Measurements from ENCODE around the gene CNTNAP2. TPM values are rescaled to one million over a fixed set of nuclear protein-coding genes. Genes with fewer than 3 reads are reported as not detected.

The CNTNAP2 gene
- total RNA-seq, 2 donors from 2014 or later = 0.37 TPM; not detected in 1

DNA sequence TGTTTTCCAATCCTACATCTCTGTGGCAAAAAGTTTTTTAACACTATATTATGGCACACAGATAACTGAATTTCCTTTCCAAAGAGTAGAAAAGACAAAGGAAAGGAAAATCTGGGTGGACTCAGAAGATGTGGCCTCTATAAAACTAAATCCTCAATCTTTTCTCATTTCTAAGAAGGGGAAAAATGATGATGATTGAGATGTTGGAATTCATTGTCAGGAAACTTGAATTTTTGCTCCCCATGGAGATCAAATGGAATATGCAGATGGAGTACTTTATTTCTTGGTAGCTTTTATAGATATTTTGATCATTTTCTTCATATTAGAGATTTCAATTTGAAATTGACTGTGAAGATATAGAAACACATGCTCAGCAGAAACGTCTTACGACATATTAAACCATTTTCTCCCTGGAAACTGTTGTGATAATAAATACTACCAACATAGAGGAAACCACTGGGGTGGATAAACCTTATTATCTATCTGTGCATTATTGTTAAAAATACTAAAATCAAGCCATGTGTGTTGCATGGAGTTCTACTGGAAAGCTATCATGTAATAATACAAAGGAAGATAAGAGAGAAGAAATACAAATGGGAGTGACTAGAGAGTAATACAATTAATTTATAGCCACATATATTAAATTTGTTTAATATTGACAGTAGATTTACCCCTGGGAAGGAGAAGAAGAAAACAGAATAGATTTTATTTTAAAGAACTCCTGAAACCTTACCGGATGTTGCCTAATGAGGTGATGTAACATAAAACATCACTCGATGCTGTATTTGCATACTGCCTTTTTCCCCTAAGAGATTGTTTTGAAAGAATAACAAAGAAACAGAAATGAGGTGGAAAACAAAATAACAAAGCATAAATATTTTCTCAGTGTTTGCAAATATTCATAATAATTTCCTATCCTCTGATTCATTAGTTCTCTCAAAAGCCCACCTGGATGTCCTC, 1542.7 kb downstream of the CNTNAP2 start:
- H3K27me3 Mint-ChIP-seq = no peaks in the 10 kb centered on the region
- H3K4me1 Mint-ChIP-seq = no peaks in the 10 kb centered on the region
- H3K36me3 Mint-ChIP-seq (ENCODE audit: low read depth) = no peaks in the 10 kb centered on the region
- ATAC-seq (no peak), DNase-seq (no peak)
- H3K27ac Mint-ChIP-seq = no peak overlapping the region
- no peak overlapping the region for H3K4me3 Mint-ChIP-seq
- H3K9me3 ChIP-seq (ENCODE audit: control insufficient read depth, low read length, poor library complexity, severe bottlenecking) = no peaks in the 10 kb centered on the region

DNA sequence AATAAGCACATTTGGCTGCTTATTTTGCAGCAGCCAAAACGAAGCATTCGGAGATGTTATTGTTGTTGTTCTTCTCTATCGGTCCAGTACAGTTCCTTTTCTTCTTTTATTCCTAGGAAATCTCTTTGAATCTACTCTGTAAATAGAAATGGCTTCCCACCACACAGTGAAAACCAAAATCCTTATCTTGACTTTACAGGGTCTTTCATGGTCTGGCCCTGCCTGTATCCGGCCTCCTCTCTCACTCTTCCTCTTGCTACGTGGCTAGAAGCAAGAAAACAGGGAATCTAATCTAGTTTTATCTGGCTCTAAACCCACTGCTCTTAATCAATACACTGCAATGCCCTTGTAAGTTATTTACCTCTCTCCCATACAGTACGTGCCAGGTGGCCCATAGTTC, 1547.9 kb downstream of the CNTNAP2 start:
- H3K9me3 ChIP-seq (ENCODE audit: control insufficient read depth, low read length, poor library complexity, severe bottlenecking) = no peaks in the 10 kb centered on the region
- no peak overlapping the region for H3K27ac Mint-ChIP-seq
- no peaks in the 10 kb centered on the region for H3K27me3 Mint-ChIP-seq
- ATAC-seq (no peak), DNase-seq (no peak)
- no peak overlapping the region for H3K4me3 Mint-ChIP-seq
- no peaks in the 10 kb centered on the region for H3K36me3 Mint-ChIP-seq (ENCODE audit: low read depth)
- H3K4me1 Mint-ChIP-seq = no peaks in the 10 kb centered on the region

DNA sequence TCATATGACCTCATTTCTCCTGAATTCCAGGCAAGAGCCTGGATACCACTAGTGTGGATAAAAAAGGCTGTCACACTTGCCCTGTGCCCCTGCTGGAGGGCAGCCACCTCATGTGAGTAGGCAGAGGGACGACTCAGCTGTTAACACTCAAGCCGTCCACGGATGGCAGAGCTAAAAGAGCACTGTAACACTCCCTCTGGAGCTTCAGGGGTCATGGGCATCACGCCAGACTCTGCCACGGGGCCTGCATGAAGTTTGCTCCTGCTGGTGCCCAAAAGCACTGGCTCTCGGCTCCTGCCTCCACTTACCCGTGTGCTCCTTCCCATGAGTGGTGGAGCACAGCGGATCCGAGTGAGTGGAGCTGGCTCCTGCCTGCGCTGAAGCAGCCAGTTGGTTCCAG, 1554.2 kb downstream of the CNTNAP2 start:
- no peaks in the 10 kb centered on the region for H3K4me1 Mint-ChIP-seq
- ATAC-seq (no peak), DNase-seq (no peak)
- H3K27me3 Mint-ChIP-seq = no peaks in the 10 kb centered on the region
- peaks cover 3% of the 10 kb centered on the region for H3K9me3 ChIP-seq (ENCODE audit: control insufficient read depth, low read length, poor library complexity, severe bottlenecking)
- no peaks in the 10 kb centered on the region for H3K36me3 Mint-ChIP-seq (ENCODE audit: low read depth)
- H3K4me3 Mint-ChIP-seq = no peak overlapping the region
- no peak overlapping the region for H3K27ac Mint-ChIP-seq

DNA sequence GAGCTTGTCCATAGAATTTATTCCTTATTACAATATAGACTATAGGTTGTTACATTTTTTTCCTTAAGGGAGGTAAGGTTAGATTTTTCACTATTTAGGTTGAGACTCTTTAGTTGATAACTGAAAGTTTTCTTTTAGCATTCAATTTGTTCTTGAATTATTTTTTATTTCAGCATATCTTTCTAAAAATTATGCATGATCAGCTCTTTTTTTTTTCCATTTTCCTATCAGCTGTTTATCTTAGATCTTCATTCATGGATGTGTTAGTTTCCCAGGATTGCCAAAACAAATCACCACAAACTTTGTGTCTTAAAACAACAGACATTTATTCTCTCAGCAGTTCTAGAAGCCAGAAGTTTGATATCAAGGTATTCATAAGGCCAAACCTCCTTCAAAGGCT, 1558.1 kb downstream of the CNTNAP2 start:
- H3K36me3 Mint-ChIP-seq (ENCODE audit: low read depth) = no peaks in the 10 kb centered on the region
- H3K4me1 Mint-ChIP-seq = no peaks in the 10 kb centered on the region
- ATAC-seq (no peak), DNase-seq (no peak)
- peaks cover 5% of the 10 kb centered on the region for H3K9me3 ChIP-seq (ENCODE audit: control insufficient read depth, low read length, poor library complexity, severe bottlenecking)
- H3K27ac Mint-ChIP-seq = no peak overlapping the region
- no peaks in the 10 kb centered on the region for H3K27me3 Mint-ChIP-seq
- no peak overlapping the region for H3K4me3 Mint-ChIP-seq

DNA sequence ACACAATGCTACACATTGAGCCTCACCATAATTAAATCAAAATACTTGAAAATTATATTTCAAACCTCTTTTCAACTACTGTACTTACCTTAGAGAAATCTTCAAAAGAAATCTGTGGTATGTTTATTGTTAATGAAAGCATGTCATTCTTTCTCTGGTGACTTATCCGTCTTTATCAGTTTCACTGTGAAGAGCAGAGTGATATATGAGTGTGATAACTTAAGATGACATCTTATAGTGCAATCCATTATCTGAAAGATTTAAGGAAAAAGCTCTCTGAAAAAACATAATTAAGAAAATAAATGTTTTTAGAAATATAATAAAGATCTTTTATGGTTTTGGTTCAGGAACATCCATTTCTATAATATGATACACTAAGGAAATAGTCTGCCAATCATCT, 1562.3 kb downstream of the CNTNAP2 start:
- Mint-ChIP-seq H3K4me3 (no peak overlapping the region), H3K27ac (no peak overlapping the region), H3K36me3 (ENCODE audit: low read depth) (no peaks in the 10 kb centered on the region), H3K4me1 (no peaks in the 10 kb centered on the region), H3K27me3 (no peaks in the 10 kb centered on the region)
- peaks cover 2% of the 10 kb centered on the region for H3K9me3 ChIP-seq (ENCODE audit: control insufficient read depth, low read length, poor library complexity, severe bottlenecking)
- no peak for ATAC-seq
- DNase-seq = no peak

DNA sequence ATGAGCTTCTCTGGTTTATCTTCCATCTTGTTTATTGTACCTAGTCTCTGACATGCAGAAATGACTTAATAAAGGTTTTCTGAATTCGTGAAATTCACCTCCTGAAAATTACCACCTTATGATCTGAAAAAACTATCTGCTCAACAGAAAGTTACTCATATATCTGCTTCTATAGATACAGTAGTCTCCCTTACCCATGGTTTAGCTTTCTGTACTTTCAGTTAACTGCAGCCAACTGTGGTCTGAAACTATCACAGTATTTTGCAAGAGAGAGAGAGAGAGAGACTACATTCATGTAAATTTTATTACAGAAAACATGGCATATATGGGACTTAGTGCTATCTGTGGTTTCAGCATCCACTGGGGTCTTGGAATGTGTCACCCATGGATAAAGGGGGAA, 1564.9 kb downstream of the CNTNAP2 start:
- no peak for DNase-seq
- no peaks in the 10 kb centered on the region for H3K36me3 Mint-ChIP-seq (ENCODE audit: low read depth)
- H3K27ac Mint-ChIP-seq = no peak overlapping the region
- H3K4me1 Mint-ChIP-seq = no peaks in the 10 kb centered on the region
- no peaks in the 10 kb centered on the region for H3K27me3 Mint-ChIP-seq
- no peak for ATAC-seq
- peaks cover 2% of the 10 kb centered on the region for H3K9me3 ChIP-seq (ENCODE audit: control insufficient read depth, low read length, poor library complexity, severe bottlenecking)
- no peak overlapping the region for H3K4me3 Mint-ChIP-seq

DNA sequence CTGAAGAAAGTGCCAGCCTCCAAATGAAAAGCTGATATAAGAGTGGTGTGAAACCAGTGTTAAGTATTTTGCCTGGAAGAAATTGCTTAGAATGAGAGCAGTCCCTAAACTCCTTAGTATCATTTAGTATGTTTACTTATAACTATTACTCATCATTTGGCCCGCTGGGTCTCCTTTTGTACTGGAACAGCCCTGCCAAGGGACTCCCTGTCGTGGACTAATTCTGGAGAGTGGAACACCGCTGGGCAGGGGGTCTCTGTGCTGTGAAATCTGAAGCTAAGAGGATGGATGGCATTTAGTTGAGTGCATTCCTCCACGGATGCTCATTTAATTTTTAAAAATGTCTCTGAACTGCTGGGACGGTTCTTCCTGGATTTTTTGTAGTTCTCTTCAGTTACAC, 1584.1 kb downstream of the CNTNAP2 start:
- no peaks in the 10 kb centered on the region for H3K36me3 Mint-ChIP-seq (ENCODE audit: low read depth)
- no peaks in the 10 kb centered on the region for H3K9me3 ChIP-seq (ENCODE audit: control insufficient read depth, low read length, poor library complexity, severe bottlenecking)
- no peaks in the 10 kb centered on the region for H3K27me3 Mint-ChIP-seq
- no peak overlapping the region for H3K27ac Mint-ChIP-seq
- H3K4me1 Mint-ChIP-seq = no peaks in the 10 kb centered on the region
- ATAC-seq = no peak
- no peak for DNase-seq
- no peak overlapping the region for H3K4me3 Mint-ChIP-seq

DNA sequence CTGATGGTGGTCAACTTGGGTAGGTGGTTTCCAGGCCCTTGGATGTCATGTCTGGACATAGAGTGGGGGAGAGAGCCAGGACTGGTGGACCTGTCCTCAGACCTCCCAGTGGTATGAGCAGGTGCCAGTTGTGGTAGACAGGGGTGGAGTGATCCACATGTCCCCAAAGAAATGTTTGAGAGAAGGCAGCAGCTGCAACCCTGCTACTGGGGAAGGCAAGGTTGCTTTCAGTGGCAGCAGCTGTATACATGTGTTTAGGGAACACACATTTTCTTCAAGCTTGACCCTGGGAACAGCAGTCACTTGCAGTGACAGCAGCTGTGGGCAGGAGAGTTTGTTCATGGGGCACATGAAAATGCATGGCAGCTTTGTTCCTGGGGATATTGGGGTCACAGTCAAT, 1591.3 kb downstream of the CNTNAP2 start:
- no peak overlapping the region for H3K4me3 Mint-ChIP-seq
- DNase-seq = no peak
- H3K36me3 Mint-ChIP-seq (ENCODE audit: low read depth) = no peaks in the 10 kb centered on the region
- H3K4me1 Mint-ChIP-seq = no peaks in the 10 kb centered on the region
- H3K9me3 ChIP-seq (ENCODE audit: control insufficient read depth, low read length, poor library complexity, severe bottlenecking) = no peaks in the 10 kb centered on the region
- H3K27me3 Mint-ChIP-seq = no peaks in the 10 kb centered on the region
- H3K27ac Mint-ChIP-seq = no peak overlapping the region
- no peak for ATAC-seq

DNA sequence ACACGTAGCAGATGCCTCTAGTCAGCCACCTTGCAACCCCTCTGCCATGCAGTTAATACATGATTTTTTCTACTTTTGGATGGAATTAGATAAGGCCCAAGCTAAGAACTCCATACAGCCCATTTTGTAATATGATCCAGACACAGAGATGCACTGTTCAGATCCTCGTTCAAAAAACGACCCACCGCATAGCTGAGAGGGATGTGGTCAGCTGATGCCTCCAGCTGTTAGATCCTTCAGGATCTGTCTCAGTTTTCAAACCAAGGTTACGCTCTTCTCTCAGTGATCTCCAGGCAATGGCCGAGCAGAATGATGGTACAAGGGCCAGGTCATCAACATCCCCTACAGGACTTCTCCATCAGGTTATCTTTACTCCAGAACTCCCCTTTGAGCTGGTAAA, 1592.3 kb downstream of the CNTNAP2 start:
- Mint-ChIP-seq H3K27ac (no peak overlapping the region), H3K36me3 (ENCODE audit: low read depth) (no peaks in the 10 kb centered on the region), H3K4me3 (no peak overlapping the region), H3K4me1 (no peaks in the 10 kb centered on the region), H3K27me3 (no peaks in the 10 kb centered on the region)
- ATAC-seq (no peak), DNase-seq (no peak)
- H3K9me3 ChIP-seq (ENCODE audit: control insufficient read depth, low read length, poor library complexity, severe bottlenecking) = no peaks in the 10 kb centered on the region

DNA sequence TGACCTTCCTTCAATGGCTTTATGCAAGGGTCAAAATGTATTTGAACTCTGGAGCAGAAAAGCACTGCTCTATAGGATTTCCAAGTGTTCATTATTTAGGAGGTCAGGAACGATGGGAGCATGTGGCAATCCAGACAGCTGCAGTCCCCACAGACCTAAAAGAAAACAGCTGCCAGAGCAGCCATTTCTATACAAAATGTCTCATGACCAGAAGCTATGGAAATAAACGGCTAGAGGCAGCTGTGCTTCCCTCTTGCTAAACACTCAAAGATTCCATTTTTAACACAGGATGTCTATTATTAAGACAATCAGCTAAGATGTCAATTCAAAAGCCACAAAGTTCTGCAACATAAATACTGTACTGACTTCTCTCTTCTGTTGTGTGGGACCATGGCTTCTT, 1594.8 kb downstream of the CNTNAP2 start:
- Mint-ChIP-seq H3K27me3 (no peaks in the 10 kb centered on the region), H3K27ac (no peak overlapping the region), H3K36me3 (ENCODE audit: low read depth) (no peaks in the 10 kb centered on the region), H3K4me1 (no peaks in the 10 kb centered on the region), H3K4me3 (no peak overlapping the region)
- DNase-seq (no peak), ATAC-seq (no peak)
- H3K9me3 ChIP-seq (ENCODE audit: control insufficient read depth, low read length, poor library complexity, severe bottlenecking) = no peaks in the 10 kb centered on the region

DNA sequence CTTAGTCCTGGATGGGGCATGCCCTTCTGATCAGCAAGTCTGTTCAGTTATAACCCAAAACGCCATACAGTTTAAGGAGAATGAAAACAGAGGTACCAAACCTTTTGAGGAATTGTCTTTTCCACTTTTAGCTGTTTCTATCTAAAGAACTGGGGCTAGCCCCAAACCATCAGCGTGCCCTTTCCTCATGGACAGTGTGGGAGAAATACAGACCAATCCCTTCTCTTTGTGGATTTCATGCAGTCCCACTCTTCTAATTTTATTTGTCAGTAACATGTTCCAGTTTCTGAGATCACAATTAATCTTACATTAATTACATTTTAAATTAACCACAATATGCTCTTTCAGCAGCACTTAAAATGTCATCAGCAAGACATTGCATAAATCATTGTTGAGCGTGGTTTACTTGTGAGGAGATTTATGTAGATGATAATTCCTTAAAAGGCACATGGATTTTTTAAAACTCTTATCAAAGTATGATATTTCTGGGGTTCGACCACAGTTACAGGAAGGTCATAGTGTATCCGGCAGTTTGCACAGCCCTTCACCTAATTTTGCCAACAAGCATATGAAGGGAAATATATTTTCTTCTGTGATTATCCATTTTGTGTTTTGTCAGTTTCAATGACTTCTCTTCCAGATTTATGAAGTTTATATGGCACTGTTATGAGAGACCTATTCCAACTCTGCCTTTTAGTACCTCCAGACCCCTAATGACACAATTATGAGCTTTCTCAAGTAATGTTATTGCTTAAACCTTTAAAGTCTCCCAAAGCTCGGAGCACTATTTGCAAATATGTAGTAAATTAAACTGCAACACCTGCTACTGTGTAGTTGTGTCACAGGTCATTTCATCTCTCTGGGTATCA, 1605.6 kb downstream of the CNTNAP2 start:
- Mint-ChIP-seq H3K27ac (no peak overlapping the region), H3K27me3 (no peaks in the 10 kb centered on the region), H3K4me1 (no peaks in the 10 kb centered on the region), H3K4me3 (no peak overlapping the region), H3K36me3 (ENCODE audit: low read depth) (no peaks in the 10 kb centered on the region)
- DNase-seq = no peak
- no peak for ATAC-seq
- H3K9me3 ChIP-seq (ENCODE audit: control insufficient read depth, low read length, poor library complexity, severe bottlenecking) = no peaks in the 10 kb centered on the region

DNA sequence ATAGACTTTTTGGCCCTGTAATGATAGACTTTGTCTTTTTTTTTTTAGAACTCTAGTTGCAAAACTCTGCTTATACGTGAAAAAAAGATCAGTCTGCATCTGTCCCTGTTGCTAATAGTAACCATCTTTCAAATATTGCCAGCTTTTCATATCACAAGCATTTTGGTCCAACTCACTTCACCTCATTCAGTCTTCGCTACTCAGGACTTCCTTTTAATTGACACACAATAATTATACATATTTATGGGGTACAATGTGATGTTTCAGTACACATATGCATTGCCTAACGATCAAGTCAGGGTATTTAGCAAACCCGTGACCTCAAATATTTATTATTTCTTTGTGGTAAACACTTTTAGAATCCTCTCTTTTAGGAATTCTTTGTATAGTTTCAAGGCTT, 1606.9 kb downstream of the CNTNAP2 start:
- H3K27me3 Mint-ChIP-seq = no peaks in the 10 kb centered on the region
- DNase-seq (no peak), ATAC-seq (no peak)
- H3K4me3 Mint-ChIP-seq = no peak overlapping the region
- no peaks in the 10 kb centered on the region for H3K4me1 Mint-ChIP-seq
- no peaks in the 10 kb centered on the region for H3K9me3 ChIP-seq (ENCODE audit: control insufficient read depth, low read length, poor library complexity, severe bottlenecking)
- no peaks in the 10 kb centered on the region for H3K36me3 Mint-ChIP-seq (ENCODE audit: low read depth)
- H3K27ac Mint-ChIP-seq = no peak overlapping the region

DNA sequence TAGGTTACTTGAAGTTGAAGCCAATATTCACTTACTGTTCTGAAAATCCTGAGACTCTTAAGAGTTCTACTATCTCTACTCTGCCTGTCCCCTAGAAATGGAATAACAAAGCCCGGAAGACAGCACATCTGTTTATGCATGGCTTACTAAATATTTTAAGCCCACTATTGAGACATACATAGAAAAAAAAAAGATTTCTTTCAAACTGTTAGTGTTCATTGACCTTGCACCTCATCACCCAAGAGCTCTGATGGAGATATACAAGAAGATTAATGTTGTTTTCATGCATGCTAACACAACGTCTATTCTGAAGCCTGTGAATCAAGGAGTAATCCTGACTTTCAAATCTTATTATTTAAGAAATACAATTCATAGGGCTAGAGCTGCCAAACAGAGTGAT, 1614.7 kb downstream of the CNTNAP2 start:
- no peak for DNase-seq
- H3K9me3 ChIP-seq (ENCODE audit: control insufficient read depth, low read length, poor library complexity, severe bottlenecking) = no peaks in the 10 kb centered on the region
- Mint-ChIP-seq H3K27ac (no peak overlapping the region), H3K4me1 (no peaks in the 10 kb centered on the region), H3K4me3 (no peak overlapping the region), H3K27me3 (no peaks in the 10 kb centered on the region), H3K36me3 (ENCODE audit: low read depth) (no peaks in the 10 kb centered on the region)
- ATAC-seq = no peak
